Skeletal muscle tissue (tissue), 4 donors: ENCODE measurements around the gene CNOT9. TPM values are rescaled to one million over a fixed set of nuclear protein-coding genes. Genes with fewer than 3 reads are reported as not detected.
"Not testable (repeated sequence)": the region's sequence is repeated elsewhere in the genome, so short reads cannot be mapped to it uniquely, and the experiment has no call there.

ENCODE experiments used
- H3K27ac ChIP-seq: one replicate; pipeline ENCODE4 v1.7.0; 2013; ENCODE audit warnings: mild to moderate bottlenecking, low read depth, low read length, inconsistent platforms
- H3K27me3 ChIP-seq, 3 donors: one replicate each; pipeline ENCODE4 v1.7.0; 2013; ENCODE audit warnings: low read length in 3 of 3; ENCODE audit not compliant: control insufficient read depth in 3 of 3, insufficient read depth in 3 of 3
- H3K36me3 ChIP-seq, 3 donors: one replicate each; pipeline ENCODE4 v1.7.0; 2013; ENCODE audit warnings: low read length in 3 of 3; ENCODE audit not compliant: control insufficient read depth in 3 of 3, insufficient read depth in 3 of 3
- H3K4me1 ChIP-seq, 3 donors: one replicate each; pipeline ENCODE4 v1.7.0; 2013; ENCODE audit warnings: low read length in 3 of 3, mild to moderate bottlenecking in 3 of 3; ENCODE audit not compliant: control insufficient read depth in 3 of 3, insufficient read depth in 3 of 3
- H3K4me3 ChIP-seq, 3 donors: one replicate each; pipeline ENCODE4 v1.7.0; 2013; ENCODE audit warnings: low read length in 3 of 3
- H3K9ac ChIP-seq, 3 donors: one replicate each; pipeline ENCODE4 v1.7.0; 2013; ENCODE audit warnings: low read length in 3 of 3, mild to moderate bottlenecking in 3 of 3, moderate library complexity in 2 of 3, low read depth in 1 of 3
- H3K9me3 ChIP-seq, 3 donors: one replicate each; pipeline ENCODE4 v1.7.0; 2013; ENCODE audit warnings: low read length in 3 of 3; ENCODE audit not compliant: control insufficient read depth in 3 of 3
- total RNA-seq: library from RNA; depleted of rRNA; stranded (reverse); fragments of >200 nt; gene quantifications from one replicate; pipeline ENCODE4 v1.2.3, GENCODE V29; 2014
- donor health status: Osteomylitis.

The CNOT9 gene
- total RNA-seq, 1 donor from 2014 or later = 27.1 TPM

- Histone ChIP-seq H3K4me3 (no peak overlapping the region), H3K27ac (no peak overlapping the region), H3K9ac (no peak overlapping the region), H3K27me3 (no peaks in the 10 kb centered on the region), H3K9me3 (no peaks in the 10 kb centered on the region), H3K4me1 (no peaks in the 10 kb centered on the region), H3K36me3 (peaks cover 8 to 48% (median 47%) of the 10 kb centered on the region in 3 donors)
Observed at GRCh38 chr2:218547978-218548377, 20.7 kb upstream of the CNOT9 start.

- not testable (repeated sequence) for H3K4me3 ChIP-seq, H3K9me3 ChIP-seq, H3K27ac ChIP-seq, H3K27me3 ChIP-seq, H3K4me1 ChIP-seq, H3K9ac ChIP-seq
- H3K36me3 ChIP-seq = peaks cover 12 to 42% (median 35%) of the 10 kb centered on the region in 3 donors
Observed at GRCh38 chr2:218554225-218554624, 14.4 kb upstream of the CNOT9 start.

- no peaks in the 10 kb centered on the region for H3K4me1 ChIP-seq
- peak overlapping the region in 1 of 3 donors; percentile 6 for H3K9ac ChIP-seq
- no peak overlapping the region for H3K4me3 ChIP-seq
- no peak overlapping the region for H3K27ac ChIP-seq
- peaks cover 14 to 47% (median 43%) of the 10 kb centered on the region in 3 donors for H3K36me3 ChIP-seq
- H3K9me3 ChIP-seq = no peaks in the 10 kb centered on the region
- H3K27me3 ChIP-seq = no peaks in the 10 kb centered on the region
Observed at GRCh38 chr2:218555527-218555926, 13.1 kb upstream of the CNOT9 start.

DNA sequence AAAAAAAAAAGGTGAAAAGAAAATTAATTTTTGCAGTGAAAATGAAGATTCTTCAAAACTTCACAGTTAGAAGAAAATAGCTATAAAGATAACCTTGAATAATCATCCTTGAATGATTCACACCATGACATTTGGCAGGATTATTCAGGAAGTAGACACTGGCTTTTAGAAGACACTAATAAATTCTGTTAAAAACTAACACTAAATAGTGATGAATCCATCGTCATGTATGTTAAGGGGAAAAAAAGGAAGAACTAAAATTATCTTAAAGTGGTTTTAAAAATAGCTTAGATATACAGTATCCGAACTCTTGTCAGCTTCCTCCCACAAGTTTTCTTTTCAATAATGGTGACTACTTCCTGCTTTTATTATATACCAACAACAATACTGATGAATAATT, 10.7 kb upstream of the CNOT9 start:
- Histone ChIP-seq H3K9me3 (no peaks in the 10 kb centered on the region), H3K27me3 (no peaks in the 10 kb centered on the region), H3K4me3 (no peak overlapping the region), H3K36me3 (peaks cover 13 to 48% (median 32%) of the 10 kb centered on the region in 3 donors), H3K27ac (no peak overlapping the region), H3K9ac (no peak overlapping the region), H3K4me1 (no peaks in the 10 kb centered on the region)

GRCh38 chr2:218558986-218559385, 9.7 kb upstream of the CNOT9 start:
- no peaks in the 10 kb centered on the region for H3K27me3 ChIP-seq
- no peaks in the 10 kb centered on the region for H3K4me1 ChIP-seq
- peaks cover 8 to 39% (median 33%) of the 10 kb centered on the region in 3 donors for H3K36me3 ChIP-seq
- H3K9ac ChIP-seq = no peak overlapping the region
- H3K9me3 ChIP-seq = no peaks in the 10 kb centered on the region
- no peak overlapping the region for H3K4me3 ChIP-seq
- no peak overlapping the region for H3K27ac ChIP-seq

DNA sequence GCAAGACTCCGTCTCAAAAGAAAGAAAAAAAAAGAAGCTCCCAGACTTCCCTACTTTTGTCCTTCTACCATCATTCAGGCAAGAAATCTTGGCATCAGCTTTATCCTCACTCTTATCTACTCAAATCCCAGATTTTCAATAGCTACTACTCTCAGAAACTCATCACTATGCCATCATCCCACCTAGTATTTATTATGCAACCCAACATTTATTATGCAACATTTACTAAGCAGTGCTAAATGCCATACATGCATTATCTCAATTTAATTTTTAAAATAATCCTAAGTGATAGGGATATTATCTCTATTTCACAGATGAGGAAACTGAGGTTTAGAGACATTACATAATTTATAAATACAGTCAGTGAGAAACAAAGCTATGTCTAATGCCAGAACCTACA, 4.6 kb upstream of the CNOT9 start:
- Histone ChIP-seq H3K27ac (no peak overlapping the region), H3K9ac (no peak overlapping the region), H3K36me3 (peaks cover 2 to 23% (median 20%) of the 10 kb centered on the region in 3 donors), H3K4me3 (no peak overlapping the region), H3K27me3 (no peaks in the 10 kb centered on the region), H3K4me1 (peaks cover 8 to 12% (median 10%) of the 10 kb centered on the region in 3 donors), H3K9me3 (no peaks in the 10 kb centered on the region)

- Histone ChIP-seq H3K9ac (peak overlapping the region in 1 of 3 donors; percentile 30), H3K27ac (no peak overlapping the region), H3K36me3 (peaks cover 0 to 13% (median 5%) of the 10 kb centered on the region in 3 donors), H3K4me3 (no peak overlapping the region), H3K4me1 (peaks cover 25 to 33% (median 31%) of the 10 kb centered on the region in 3 donors), H3K9me3 (no peaks in the 10 kb centered on the region), H3K27me3 (no peaks in the 10 kb centered on the region)
Observed at GRCh38 chr2:218566296-218566695, 2.3 kb upstream of the CNOT9 start.

DNA sequence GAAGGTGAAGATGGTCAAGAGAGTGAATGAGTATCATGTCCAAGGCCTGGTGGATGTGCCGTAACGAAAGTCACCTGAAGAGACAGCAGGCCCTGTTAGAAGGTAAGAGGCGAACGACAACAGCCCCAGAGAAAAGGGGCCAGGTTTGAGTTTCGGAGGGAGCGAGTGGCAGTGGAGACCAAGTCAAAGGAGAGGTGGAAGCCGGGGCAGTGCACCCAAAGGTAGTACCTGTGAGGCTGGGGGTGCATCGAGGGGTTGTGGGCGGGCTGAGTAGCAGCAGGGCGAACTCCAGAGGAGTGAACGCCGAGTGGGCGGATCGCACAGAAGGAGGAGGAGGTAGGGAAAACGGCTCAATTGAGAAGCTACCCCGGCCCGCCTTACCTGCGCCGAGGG, 846 bp upstream of the CNOT9 start:
- peak overlapping the region; percentile 85 to 90 (median 87) for H3K4me3 ChIP-seq
- H3K4me1 ChIP-seq = peaks cover 25 to 34% (median 32%) of the 10 kb centered on the region in 3 donors
- peak overlapping the region; percentile 90 to 95 (median 90) for H3K9ac ChIP-seq
- peak overlapping the region; percentile 98 for H3K27ac ChIP-seq
- no peaks in the 10 kb centered on the region for H3K27me3 ChIP-seq
- peaks cover 0 to 13% (median 3%) of the 10 kb centered on the region in 3 donors for H3K36me3 ChIP-seq
- no peaks in the 10 kb centered on the region for H3K9me3 ChIP-seq

- peaks cover 27 to 36% (median 35%) of the 10 kb centered on the region in 3 donors for H3K4me1 ChIP-seq
- no peaks in the 10 kb centered on the region for H3K27me3 ChIP-seq
- H3K4me3 ChIP-seq = peak overlapping the region; percentile 83 to 91 (median 90)
- peaks cover 0 to 6% (median 3%) of the 10 kb centered on the region in 3 donors for H3K36me3 ChIP-seq
- H3K9me3 ChIP-seq = no peaks in the 10 kb centered on the region
- peak overlapping the region; percentile 88 to 97 (median 94) for H3K9ac ChIP-seq
- H3K27ac ChIP-seq = peak overlapping the region; percentile 98
Observed at GRCh38 chr2:218569038-218569431, 396 bp downstream of the CNOT9 start.

DNA sequence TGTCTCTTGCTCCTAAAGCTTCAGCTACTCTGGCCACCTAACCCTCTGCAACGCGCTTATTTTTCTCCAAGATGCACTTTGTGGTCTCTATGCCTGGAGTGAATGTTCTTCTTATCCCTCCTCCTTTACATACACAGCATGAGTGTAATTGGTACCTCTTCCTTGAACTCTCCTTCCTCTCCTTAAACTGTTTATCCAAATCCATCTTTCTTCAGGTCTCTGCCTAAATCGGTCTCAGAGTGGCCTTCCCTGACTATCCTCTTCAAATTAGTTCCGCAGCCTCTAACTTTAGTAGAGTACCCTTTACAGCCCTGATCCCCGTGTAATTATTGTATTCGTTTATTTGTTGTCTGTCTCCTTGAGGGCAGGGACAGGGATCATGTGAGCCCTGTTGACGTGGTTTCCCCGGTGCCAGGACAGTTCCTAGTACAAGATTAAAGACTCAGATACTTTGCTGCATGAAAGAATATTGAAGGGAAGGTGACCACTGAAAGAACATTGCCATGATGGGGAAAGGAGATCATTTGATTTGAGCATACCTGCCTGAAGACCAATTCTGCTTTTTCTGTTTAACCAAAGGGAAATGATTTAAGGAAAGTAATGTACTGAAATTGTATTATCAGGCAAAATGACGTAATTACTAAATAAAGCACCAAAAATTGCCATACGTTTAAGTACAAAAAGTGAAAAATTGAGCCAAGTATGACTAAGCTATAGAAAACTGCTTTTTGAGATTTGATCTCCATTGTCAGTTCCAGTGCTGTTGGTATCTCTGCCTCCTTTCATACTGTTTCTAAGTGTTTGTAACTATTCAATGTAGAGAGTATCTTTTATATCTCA, 1.2 kb downstream of the CNOT9 start:
- Histone ChIP-seq H3K36me3 (peaks cover 0 to 6% (median 3%) of the 10 kb centered on the region in 3 donors), H3K9me3 (no peaks in the 10 kb centered on the region), H3K9ac (peak overlapping the region; percentile 88 to 97 (median 94)), H3K27me3 (no peaks in the 10 kb centered on the region), H3K4me1 (peaks cover 27 to 42% (median 36%) of the 10 kb centered on the region in 3 donors), H3K27ac (peak overlapping the region; percentile 98), H3K4me3 (peak overlapping the region; percentile 83 to 91 (median 90))
